IMR-90 (cell line): ENCODE data around the gene PALMD. TPM values are rescaled to one million over a fixed set of nuclear protein-coding genes. Genes with fewer than 3 reads are reported as not detected.

Source experiments
- ATAC-seq: fragments of 200-7000 bp; cut with Tn5 transposase; 2 replicates; pipeline ENCODE4 v1.9.1; 2020; ENCODE audit warnings: low read depth, mild to moderate bottlenecking, moderate library complexity
- BruUV-seq: library from RNA; stranded (reverse); fragments of 400-500 nt; replicated peaks from 2 replicates; lab custom pipeline; 2021; lab: Mats Ljungman, UMichigan
- CTCF ChIA-PET: fragments of 300-600 bp; formaldehyde crosslinking; extraction: SDS; loops from one replicate; lab custom pipeline; 2021; ENCODE audit warnings: antibody characterized with exemption; lab: Yijun Ruan, JAX
- POLR2A ChIA-PET: fragments of 300-600 bp; sonication (Branson Sonifier 250); formaldehyde crosslinking; loops from one replicate; lab custom pipeline; 2022; ENCODE audit warnings: antibody characterized with exemption; ENCODE audit not compliant: unreplicated experiment; lab: Charles Lee
- DNase-seq: peaks from one replicate; pipeline ENCODE4 v3.0.0; 2013
- H2AFZ ChIP-seq: replicated peaks from 2 replicates; pipeline ENCODE3; 2013; ENCODE audit warnings: low read length, mild to moderate bottlenecking; ENCODE audit not compliant: poor library complexity
- H2AK5ac ChIP-seq: 2 replicates; pipeline ENCODE4 v1.6.1; 2013; ENCODE audit warnings: low read depth, low read length, inconsistent platforms
- H2AK9ac ChIP-seq: replicated peaks from 2 replicates; pipeline ENCODE3; 2013; ENCODE audit warnings: mild to moderate bottlenecking, low read depth, low read length, moderate library complexity; ENCODE audit not compliant: poor library complexity
- H2BK120ac ChIP-seq: 2 replicates; pipeline ENCODE4 v1.6.1; 2013; ENCODE audit warnings: low read depth, low read length, inconsistent platforms
- H2BK15ac ChIP-seq: 3 replicates; pipeline ENCODE4 v1.6.1; 2013; ENCODE audit warnings: low read depth, low read length, inconsistent platforms
- H2BK20ac ChIP-seq: 2 replicates; pipeline ENCODE4 v1.6.1; 2013; ENCODE audit warnings: low read depth, mild to moderate bottlenecking, inconsistent platforms, low read length, moderate library complexity
- H2BK5ac ChIP-seq: 2 replicates; pipeline ENCODE4 v1.6.1; 2013; ENCODE audit warnings: mild to moderate bottlenecking, low read depth, low read length, inconsistent platforms; ENCODE audit not compliant: poor library complexity, severe bottlenecking
- H3K14ac ChIP-seq: replicated peaks from 2 replicates; pipeline ENCODE4 v1.6.1; 2013; ENCODE audit warnings: low read depth, low read length, inconsistent platforms
- H3K18ac ChIP-seq: 2 replicates; pipeline ENCODE4 v1.6.1; 2013; ENCODE audit warnings: low read depth, low read length, control low read depth
- H3K23ac ChIP-seq: 2 replicates; pipeline ENCODE4 v1.6.1; 2013; ENCODE audit warnings: low read depth, low read length, inconsistent platforms
- H3K27ac ChIP-seq: 2 replicates; pipeline ENCODE4 v1.5.1; 2013; ENCODE audit warnings: mild to moderate bottlenecking, control low read depth, low read length; ENCODE audit not compliant: insufficient read depth
- H3K27me3 ChIP-seq: 2 replicates; pipeline ENCODE4 v1.6.1; 2013; ENCODE audit warnings: low read length; ENCODE audit not compliant: control insufficient read depth, insufficient read depth
- H3K36me3 ChIP-seq: 2 replicates; pipeline ENCODE4 v1.6.1; 2013; ENCODE audit warnings: low read length, mixed read lengths; ENCODE audit not compliant: control insufficient read depth, insufficient read depth
- H3K4ac ChIP-seq: 2 replicates; pipeline ENCODE4 v1.6.1; 2013; ENCODE audit warnings: low read depth, low read length, inconsistent platforms
- H3K4me1 ChIP-seq: 2 replicates; pipeline ENCODE4 v1.6.1; 2013; ENCODE audit warnings: low read length, mixed read lengths; ENCODE audit not compliant: control insufficient read depth, insufficient read depth
- H3K4me2 ChIP-seq: 2 replicates; pipeline ENCODE4 v1.6.1; 2013; ENCODE audit warnings: low read depth, mild to moderate bottlenecking, control low read depth, low read length, moderate library complexity
- H3K4me3 ChIP-seq: 2 replicates; pipeline ENCODE4 v1.5.1; 2013; ENCODE audit warnings: low read depth, mild to moderate bottlenecking, control low read depth, low read length, moderate library complexity; ENCODE audit not compliant: insufficient read depth
- H3K56ac ChIP-seq: 2 replicates; pipeline ENCODE4 v1.6.1; 2013; ENCODE audit warnings: low read length, inconsistent platforms; ENCODE audit not compliant: insufficient read depth; ENCODE audit errors: extremely low read depth
- H3K79me1 ChIP-seq, 2 experiments: 2 replicates each; pipeline ENCODE4 v1.6.1; 2013; ENCODE audit warnings: low read length in 2 of 2, inconsistent platforms in 1 of 2, low read depth in 1 of 2
- H3K9ac ChIP-seq: 2 replicates; pipeline ENCODE4 v1.6.1; 2013; ENCODE audit warnings: low read depth, low read length, control low read depth
- H3K9me1 ChIP-seq: 2 replicates; pipeline ENCODE4 v1.6.1; 2013; ENCODE audit warnings: low read length, inconsistent platforms; ENCODE audit not compliant: insufficient read depth
- H3K9me3 ChIP-seq: 2 replicates; pipeline ENCODE4 v1.6.1; 2013; ENCODE audit warnings: low read length; ENCODE audit not compliant: control insufficient read depth, insufficient read depth
- H4K20me1 ChIP-seq: 2 replicates; pipeline ENCODE4 v1.6.1; 2013; ENCODE audit warnings: low read length, inconsistent platforms; ENCODE audit not compliant: insufficient read depth
- H4K5ac ChIP-seq: 2 replicates; pipeline ENCODE4 v1.6.1; 2013; ENCODE audit warnings: mild to moderate bottlenecking, low read depth, low read length, control low read depth
- H4K8ac ChIP-seq, 2 experiments: 2 replicates each; pipeline ENCODE4 v1.6.1; 2013; ENCODE audit warnings: low read depth in 2 of 2, low read length in 2 of 2, control low read depth in 1 of 2, inconsistent platforms in 1 of 2
- H4K91ac ChIP-seq: 2 replicates; pipeline ENCODE4 v1.6.1; 2013; ENCODE audit warnings: low read depth, low read length, inconsistent platforms; ENCODE audit not compliant: insufficient read depth
- BHLHE40 ChIP-seq: fragments of 150-350 bp; IDR thresholded peaks from 2 replicates; pipeline ENCODE4 v1.6.1; 2016; ENCODE audit warnings: mild to moderate bottlenecking, low read depth, low read length
- CHD1 ChIP-seq: IDR thresholded peaks from 2 replicates; pipeline ENCODE4 v1.6.1; 2012; ENCODE audit warnings: low read depth, low read length, improper control_type of control experiment
- MAFK ChIP-seq: IDR thresholded peaks from 2 replicates; pipeline ENCODE4 v1.6.1; 2012; ENCODE audit warnings: low read depth, low read length, improper control_type of control experiment
- MAZ ChIP-seq: IDR thresholded peaks from 2 replicates; pipeline ENCODE4 v1.6.1; 2012; ENCODE audit warnings: low read depth, mild to moderate bottlenecking, low read length, improper control_type of control experiment, moderate library complexity, borderline replicate concordance
- MXI1 ChIP-seq: IDR thresholded peaks from 2 replicates; pipeline ENCODE4 v1.6.1; 2012; ENCODE audit warnings: low read depth, mild to moderate bottlenecking, low read length, moderate library complexity, borderline replicate concordance
- NFE2L2 ChIP-seq: fragments of 150-350 bp; IDR thresholded peaks from 2 replicates; pipeline ENCODE4 v1.6.1; 2016; ENCODE audit warnings: low read depth, mild to moderate bottlenecking, low read length
- RCOR1 ChIP-seq: IDR thresholded peaks from 2 replicates; pipeline ENCODE4 v1.6.1; 2012; ENCODE audit warnings: mild to moderate bottlenecking, low read length, improper control_type of control experiment; ENCODE audit not compliant: insufficient replicate concordance
- RFX5 ChIP-seq: IDR thresholded peaks from 2 replicates; pipeline ENCODE4 v1.8.0; 2012; ENCODE audit warnings: low read depth, mild to moderate bottlenecking, low read length, moderate library complexity
- SMC3 ChIP-seq: fragments of 150-350 bp; IDR thresholded peaks from 2 replicates; pipeline ENCODE4 v1.6.1; 2016; ENCODE audit warnings: low read depth, mild to moderate bottlenecking, antibody characterized with exemption, low read length, moderate library complexity
- WGBS, 2 experiments: methylation state at CpG; one replicate each; pipeline versions ENCODE4 v1.1.5 to v1.1.7; 2013; ENCODE audit warnings: missing lambda C conversion rate in 2 of 2; ENCODE audit not compliant: insufficient read length in 1 of 2; ENCODE audit errors: extremely low coverage in 2 of 2; 5-methylcytosine and 5-hydroxymethylcytosine counted together
- dilution Hi-C: fragments of 300-500 bp; cut with HindIII; formaldehyde crosslinking; loops from one replicate; pipeline ENCODE4 v1.14.3; 2018; ENCODE audit warnings: low sequenced_read_pairs; ENCODE audit not compliant: unreplicated experiment
- in situ Hi-C: fragments of 300-500 bp; cut with MboI; formaldehyde crosslinking; loops from 3 replicates; pipeline ENCODE4 v1.14.3; 2019; ENCODE audit warnings: low sequenced_read_pairs, inconsistent platforms, mixed read lengths
- intact Hi-C: fragments of 100-400 bp; cut with micrococcal nuclease; formaldehyde crosslinking; loops from 2 replicates; pipeline ENCODE4 v1.10.0; 2022
- polyA plus RNA-seq, 3 experiments: library from polyadenylated mRNA; depleted of rRNA; stranded (reverse); fragments of >200 nt; gene quantifications; 2 replicates each; pipeline ENCODE4 v1.2.3, GENCODE V29; 2012; ENCODE audit warnings: low replicate concordance in 1 of 3
- total RNA-seq: library from RNA; depleted of rRNA; stranded (reverse); fragments of >200 nt; gene quantifications from 2 replicates; pipeline ENCODE4 v1.2.3, GENCODE V29; 2012
- TF ChIP-seq, protein P1 (sequence below): fragments of 150-350 bp; IDR thresholded peaks from 2 replicates; pipeline ENCODE4 v1.6.1; 2017; ENCODE audit warnings: mild to moderate bottlenecking, antibody characterized with exemption, low read length, low read depth

PALMD gene
- total and polyA plus RNA-seq, 2 of the 4 experiments (the other 2 are of a cell fraction): 0.51 to 0.72 TPM

- no peaks in the 10 kb centered on the region for H3K9me1 ChIP-seq
- ATAC-seq (peak; percentile 86), DNase-seq (peak; percentile 40)
- H2BK5ac ChIP-seq: peak overlapping the region; percentile 7
- H3K27me3 ChIP-seq: no peaks in the 10 kb centered on the region
- H4K91ac ChIP-seq: no peak overlapping the region
- H4K8ac ChIP-seq: no peak overlapping the region
- peaks cover 2% of the 10 kb centered on the region; the same call in 1 of the 2 replicates for H3K4me1 ChIP-seq
- WGBS, 2 experiments: no CpG with 5 or more reads among the region's 4 CpGs
- no peak overlapping the region for H2BK15ac ChIP-seq
- H2AFZ ChIP-seq: no peak overlapping the region
- H3K14ac ChIP-seq: no peak overlapping the region
- H4K20me1 ChIP-seq: no peaks in the 10 kb centered on the region
- H2BK120ac ChIP-seq: no peak overlapping the region
- no peak overlapping the region for H3K27ac ChIP-seq
- H2AK5ac ChIP-seq: no peak overlapping the region
- no peak overlapping the region for H3K23ac ChIP-seq
- H3K18ac ChIP-seq: no peak overlapping the region; the same call in 1 of the 2 replicates
- no peak overlapping the region for H3K56ac ChIP-seq
- no peaks in the 10 kb centered on the region for H3K36me3 ChIP-seq
- H3K9me3 ChIP-seq: no peaks in the 10 kb centered on the region
- H4K5ac ChIP-seq: no peak overlapping the region
- no peak overlapping the region for H2BK20ac ChIP-seq
- dilution Hi-C loops (no loop called here), intact Hi-C loops (no loop called here), in situ Hi-C loops (no loop called here)
- H3K4me2 ChIP-seq: peak overlapping the region; percentile 74; the same call in 1 of the 2 replicates
- no peak overlapping the region for H3K4me3 ChIP-seq
- no TSS peak for BruUV-seq
- CTCF ChIA-PET: interaction anchor here (0.6 to 1.4 kb wide), 2 partner anchors 10 to 11 kb away, joined by 6 read pairs; no protein-coding TSS in a partner anchor
- TF ChIP-seq, protein P1, sequence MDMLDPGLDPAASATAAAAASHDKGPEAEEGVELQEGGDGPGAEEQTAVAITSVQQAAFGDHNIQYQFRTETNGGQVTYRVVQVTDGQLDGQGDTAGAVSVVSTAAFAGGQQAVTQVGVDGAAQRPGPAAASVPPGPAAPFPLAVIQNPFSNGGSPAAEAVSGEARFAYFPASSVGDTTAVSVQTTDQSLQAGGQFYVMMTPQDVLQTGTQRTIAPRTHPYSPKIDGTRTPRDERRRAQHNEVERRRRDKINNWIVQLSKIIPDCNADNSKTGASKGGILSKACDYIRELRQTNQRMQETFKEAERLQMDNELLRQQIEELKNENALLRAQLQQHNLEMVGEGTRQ: no peak
- TF ChIP-seq MXI1: no peak
- TF ChIP-seq RFX5: no peak
- no peak for TF ChIP-seq BHLHE40
- no peak for TF ChIP-seq SMC3
- TF ChIP-seq CHD1: no peak
- TF ChIP-seq RCOR1: no peak
- TF ChIP-seq MAFK: no peak
- TF ChIP-seq MAZ: no peak
- no peak for TF ChIP-seq NFE2L2
- no peak overlapping the region for H2AK9ac ChIP-seq
- no peak overlapping the region for H3K4ac ChIP-seq
- POLR2A ChIA-PET: interaction anchor here (0.6 kb wide), 1 partner anchor 30 kb away, joined by 7 read pairs; no protein-coding TSS in a partner anchor
- no peaks in the 10 kb centered on the region for H3K79me1 ChIP-seq
- no peak overlapping the region for H3K9ac ChIP-seq
These were observed 22.4 kb upstream of the PALMD start for GRCh38 chr1:99623554-99623953.
